Cardiac fibroblast (primary cell): ENCODE results near the gene SF3A2.

Source experiments
- DNase-seq, 2 donors: peaks; one replicate each; pipeline versions ENCODE4 v3.0.0 to v3.0.0-alpha.2; 2010; ENCODE audit warnings: low read depth in 2 of 2
- H3K4me3 ChIP-seq, 2 donors: replicated peaks in 1 of 2; 1 replicate in 1 of 2; 2 replicates in 1 of 2; pipeline ENCODE4 v1.5.1; 2011; ENCODE audit warnings: low read depth in 2 of 2, low read length in 2 of 2, mild to moderate bottlenecking in 2 of 2, moderate library complexity in 1 of 2
- CTCF ChIP-seq: IDR thresholded peaks from one replicate; pipeline ENCODE4 v1.5.1; 2011; ENCODE audit warnings: low read depth, mild to moderate bottlenecking, low read length, inconsistent platforms

SF3A2 gene

GRCh38 chr19:2294687-2295335 lies 58.2 kb downstream of the SF3A2 start:
- peak; percentile 74 to 82 for DNase-seq
- no peak overlapping the region for H3K4me3 ChIP-seq
- TF ChIP-seq CTCF: no peak

DNA sequence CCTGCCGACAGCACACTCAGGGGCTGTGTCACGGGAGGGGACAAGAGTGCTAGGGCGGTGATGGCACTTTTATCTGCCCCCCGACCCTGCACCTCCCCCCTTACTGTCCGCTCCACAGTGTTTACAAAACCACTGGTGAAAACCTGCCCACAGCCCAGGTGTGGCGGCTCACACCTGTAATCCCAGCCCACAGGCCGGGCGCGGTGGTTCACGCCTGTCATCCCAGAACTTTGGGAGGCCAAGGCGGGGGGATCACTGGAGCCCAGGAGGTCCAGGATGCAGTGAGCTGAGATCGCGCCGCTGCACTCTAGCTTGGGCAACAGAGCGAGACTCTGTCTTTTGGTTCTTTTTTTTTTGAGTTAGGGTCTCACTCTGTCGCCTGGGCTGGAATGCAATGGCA lies 59.5 kb downstream of the SF3A2 start:
- no peak for DNase-seq
- H3K4me3 ChIP-seq: no peak overlapping the region
- no peak for TF ChIP-seq CTCF
